B cell (primary cell): Measurements from ENCODE around the gene SLC38A1. TPM values are rescaled to one million over a fixed set of nuclear protein-coding genes. Genes with fewer than 3 reads are reported as not detected.
A peak's percentile ranks its signal among the peaks of the same experiment; 100 is the strongest.

Source experiments
- ATAC-seq: fragments of 200-7000 bp; cut with Tn5 transposase; one replicate; pipeline ENCODE4 v1.10.0; 2021; ENCODE audit warnings: low read depth, mild to moderate bottlenecking, moderate number of reproducible peaks, moderate library complexity
- CTCF ChIA-PET: fragments of 350-600 bp; sonication (Branson Sonifier 250); formaldehyde crosslinking; loops from one replicate; lab custom pipeline; 2021; ENCODE audit warnings: antibody characterized with exemption, inconsistent platforms; lab: Charles Lee
- POLR2A ChIA-PET: fragments of 350-600 bp; sonication (Branson Sonifier 250); formaldehyde crosslinking; loops from one replicate; lab custom pipeline; 2021; ENCODE audit warnings: antibody characterized with exemption; lab: Charles Lee
- DNase-seq: peaks from one replicate; pipeline ENCODE4 v3.0.0; 2013
- H2AFZ ChIP-seq: 2 replicates; pipeline ENCODE4 v1.6.1; 2012; ENCODE audit warnings: mild to moderate bottlenecking, low read depth, low read length; ENCODE audit not compliant: insufficient read depth, poor library complexity, severe bottlenecking
- H3K27ac ChIP-seq, 2 donors: 1 replicate in 1 of 2; 2 replicates in 1 of 2; pipeline ENCODE4 v1.5.1; 2012 to 2013; ENCODE audit warnings: low read length in 2 of 2, mild to moderate bottlenecking in 2 of 2, moderate library complexity in 1 of 2
- H3K27me3 ChIP-seq, 4 experiments: fragments of 200-600 bp in 1 of 4; sonication (generic) in 1 of 4; replicated peaks in 1 of 4; 1 replicate in 2 of 4; 2 replicates in 2 of 4; pipeline versions ENCODE4 v1.6.1 to v1.7.0; 2013 to 2016; ENCODE audit warnings: low read length in 3 of 4, mild to moderate bottlenecking in 2 of 4, mixed read lengths in 1 of 4, moderate library complexity in 1 of 4; ENCODE audit not compliant: insufficient read depth in 4 of 4, control insufficient read depth in 3 of 4; ENCODE audit errors: control extremely low read depth in 1 of 4
- H3K36me3 ChIP-seq, 2 experiments: replicated peaks in 1 of 2; 1 replicate in 1 of 2; 2 replicates in 1 of 2; pipeline versions ENCODE4 v1.6.1 to v1.7.1; 2013; ENCODE audit warnings: low read length in 1 of 2; ENCODE audit not compliant: insufficient read depth in 2 of 2, control insufficient read depth in 1 of 2; ENCODE audit errors: control extremely low read depth in 1 of 2, extremely low read depth in 1 of 2
- H3K4me1 ChIP-seq, 2 donors: fragments of 200-600 bp in 1 of 2; sonication (generic) in 1 of 2; 1 replicate in 1 of 2; 2 replicates in 1 of 2; pipeline versions ENCODE4 v1.5.1 to v1.6.1; 2013 to 2017; ENCODE audit warnings: low read length in 2 of 2; ENCODE audit not compliant: control insufficient read depth in 2 of 2, insufficient read depth in 2 of 2
- H3K4me2 ChIP-seq: replicated peaks from 2 replicates; pipeline ENCODE3; 2012; ENCODE audit warnings: mild to moderate bottlenecking, low read depth, low read length; ENCODE audit not compliant: poor library complexity, severe bottlenecking
- H3K4me3 ChIP-seq, 5 experiments: fragments of 200-600 bp in 1 of 5; sonication (generic) in 1 of 5; 1 replicate in 3 of 5; 2 replicates in 2 of 5; pipeline versions ENCODE4 v1.5.1 to v1.7.0; 2011 to 2016; ENCODE audit warnings: low read length in 4 of 5, mild to moderate bottlenecking in 4 of 5, low read depth in 2 of 5, control low read depth in 1 of 5, moderate library complexity in 1 of 5; ENCODE audit not compliant: insufficient read depth in 1 of 5; ENCODE audit errors: control extremely low read depth in 1 of 5, extremely low read depth in 1 of 5
- H3K79me2 ChIP-seq: fragments of 200-600 bp; sonication (generic); one replicate; pipeline ENCODE4 v1.6.0; 2016; ENCODE audit warnings: low read length; ENCODE audit not compliant: control insufficient read depth, insufficient read depth
- H3K9ac ChIP-seq: fragments of 200-600 bp; sonication (generic); 2 replicates; pipeline ENCODE4 v1.6.1; 2017; ENCODE audit warnings: mild to moderate bottlenecking, low read length, moderate library complexity
- H3K9me3 ChIP-seq, 3 donors: one replicate each; pipeline versions ENCODE4 v1.6.1 to v1.7.1; 2013; ENCODE audit warnings: low read length in 2 of 3; ENCODE audit not compliant: control insufficient read depth in 2 of 3, insufficient read depth in 1 of 3; ENCODE audit errors: control extremely low read depth in 1 of 3
- H4K20me1 ChIP-seq: 2 replicates; pipeline ENCODE4 v1.6.0; 2012; ENCODE audit warnings: mild to moderate bottlenecking, low read length; ENCODE audit not compliant: insufficient read depth, control insufficient read depth, poor library complexity, severe bottlenecking
- H3K27ac Mint-ChIP-seq: one replicate; pipeline ENCODE4 v1.8.0; 2021; ENCODE audit warnings: mixed read lengths
- H3K27me3 Mint-ChIP-seq: one replicate; pipeline ENCODE4 v1.8.0; 2021; ENCODE audit warnings: mixed read lengths
- H3K4me1 Mint-ChIP-seq: one replicate; pipeline ENCODE4 v1.8.0; 2021; ENCODE audit warnings: mixed read lengths
- H3K4me3 Mint-ChIP-seq: one replicate; pipeline ENCODE4 v1.8.0; 2021; ENCODE audit warnings: mixed read lengths
- H3K9me3 Mint-ChIP-seq: one replicate; pipeline ENCODE4 v1.8.0; 2022; ENCODE audit warnings: mixed read lengths; ENCODE audit not compliant: insufficient read depth
- EZH2 ChIP-seq: IDR thresholded peaks from 2 replicates; pipeline ENCODE4 v1.6.1; 2012; ENCODE audit warnings: borderline replicate concordance, low read depth, mild to moderate bottlenecking, moderate library complexity, low read length; ENCODE audit not compliant: insufficient read depth, poor library complexity, severe bottlenecking
- WGBS: methylation state at CpG from one replicate; pipeline ENCODE4 v1.1.5; 2013; ENCODE audit warnings: missing lambda C conversion rate; ENCODE audit not compliant: insufficient coverage; 5-methylcytosine and 5-hydroxymethylcytosine counted together
- intact Hi-C: fragments of 100-400 bp; cut with micrococcal nuclease; formaldehyde crosslinking; loops from one replicate; pipeline ENCODE4 v1.10.0; 2022
- polyA plus RNA-seq: library from polyadenylated mRNA; depleted of rRNA; stranded (reverse); fragments of >200 nt; gene quantifications from 2 replicates; pipeline ENCODE4 v1.2.3, GENCODE V29; 2012
- total RNA-seq, 2 donors: library from RNA; stranded (reverse); fragments of 120-200 nt in 1 of 2; gene quantifications; 1 replicate in 1 of 2; 2 replicates in 1 of 2; pipeline versions ENCODE4 v1.2.3 to v1.2.4, GENCODE V29; 2013 to 2022
- TF ChIP-seq, protein P1 (sequence below): fragments of 200-600 bp; IDR thresholded peaks from one replicate; pipeline ENCODE4 v1.8.0; 2022; ENCODE audit warnings: antibody characterized with exemption, mild to moderate bottlenecking

SLC38A1 gene
- total and polyA plus RNA-seq, 2 donors (not counting 1 experiment from before 2014, with no cell fraction given): 38.1 to 205 TPM

GRCh38 chr12:46219132-46219876 lies 49.5 kb downstream of the SLC38A1 start:
- peaks cover 74% of the 10 kb centered on the region for H3K79me2 ChIP-seq
- H3K4me3 ChIP-seq: peak overlapping the region in 1 of 5 experiments; percentile 14
- H3K9ac ChIP-seq: peak overlapping the region; percentile 59
- ChIA-PET CTCF (interaction anchor here (1.1 to 6.4 kb wide), 2 partner anchors 9 to 13 kb away, joined by 4 to 47 read pairs; no protein-coding TSS in a partner anchor), POLR2A (interaction anchor here (4.7 kb wide), 1 partner anchor 50 kb away, joined by 40 read pairs; the partner anchor contains the start of gene SLC38A1)
- peaks cover 92 to 96% of the 10 kb centered on the region in 2 donors for H3K4me1 ChIP-seq
- Mint-ChIP-seq H3K4me3 (peak overlapping the region; percentile 69), H3K4me1 (peaks cover 94% of the 10 kb centered on the region), H3K27me3 (no peaks in the 10 kb centered on the region), H3K9me3 (no peaks in the 10 kb centered on the region), H3K27ac (peak overlapping the region; percentile 86)
- peak overlapping the region; percentile 83 to 96 for H3K27ac ChIP-seq
- intact Hi-C loops: loop anchor here (1.0 to 5.0 kb wide), 7 partner anchors 8 to 1138 kb away; partner anchors contain the start of gene SLC38A2
- TF ChIP-seq, protein P1, sequence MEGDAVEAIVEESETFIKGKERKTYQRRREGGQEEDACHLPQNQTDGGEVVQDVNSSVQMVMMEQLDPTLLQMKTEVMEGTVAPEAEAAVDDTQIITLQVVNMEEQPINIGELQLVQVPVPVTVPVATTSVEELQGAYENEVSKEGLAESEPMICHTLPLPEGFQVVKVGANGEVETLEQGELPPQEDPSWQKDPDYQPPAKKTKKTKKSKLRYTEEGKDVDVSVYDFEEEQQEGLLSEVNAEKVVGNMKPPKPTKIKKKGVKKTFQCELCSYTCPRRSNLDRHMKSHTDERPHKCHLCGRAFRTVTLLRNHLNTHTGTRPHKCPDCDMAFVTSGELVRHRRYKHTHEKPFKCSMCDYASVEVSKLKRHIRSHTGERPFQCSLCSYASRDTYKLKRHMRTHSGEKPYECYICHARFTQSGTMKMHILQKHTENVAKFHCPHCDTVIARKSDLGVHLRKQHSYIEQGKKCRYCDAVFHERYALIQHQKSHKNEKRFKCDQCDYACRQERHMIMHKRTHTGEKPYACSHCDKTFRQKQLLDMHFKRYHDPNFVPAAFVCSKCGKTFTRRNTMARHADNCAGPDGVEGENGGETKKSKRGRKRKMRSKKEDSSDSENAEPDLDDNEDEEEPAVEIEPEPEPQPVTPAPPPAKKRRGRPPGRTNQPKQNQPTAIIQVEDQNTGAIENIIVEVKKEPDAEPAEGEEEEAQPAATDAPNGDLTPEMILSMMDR: no peak
- TF ChIP-seq EZH2: no peak
- H3K9me3 ChIP-seq: no peaks in the 10 kb centered on the region
- H4K20me1 ChIP-seq: no peaks in the 10 kb centered on the region
- H3K4me2 ChIP-seq: peak overlapping the region; percentile 82
- no CpG with 5 or more reads among the region's 2 CpGs for whole genome bisulfite sequencing
- no peaks in the 10 kb centered on the region for H3K27me3 ChIP-seq
- H2AFZ ChIP-seq: no peak overlapping the region
- ATAC-seq (no peak), DNase-seq (no peak)
- peaks cover 18 to 29% of the 10 kb centered on the region in 2 experiments for H3K36me3 ChIP-seq
